Neutrophil (primary cell): ENCODE data around the gene TNFRSF11A.

Source experiments
- H3K27ac ChIP-seq: fragments of 200-600 bp; sonication (generic); 2 replicates; pipeline ENCODE4 v1.5.1; 2016; ENCODE audit warnings: mild to moderate bottlenecking, moderate library complexity
- H3K27me3 ChIP-seq: fragments of 200-600 bp; sonication (generic); 2 replicates; pipeline ENCODE4 v1.6.0; 2016; ENCODE audit warnings: mild to moderate bottlenecking
- H3K36me3 ChIP-seq: fragments of 200-600 bp; sonication (generic); 2 replicates; pipeline ENCODE4 v1.5.1; 2017
- H3K4me1 ChIP-seq, 2 experiments: fragments of 200-600 bp in 1 of 2; sonication (generic) in 1 of 2; 1 replicate in 1 of 2; 2 replicates in 1 of 2; pipeline versions ENCODE4 v1.5.1 to v1.6.1; 2013 to 2016; ENCODE audit warnings: low read depth in 1 of 2, low read length in 1 of 2, mild to moderate bottlenecking in 1 of 2, moderate library complexity in 1 of 2; ENCODE audit not compliant: control insufficient read depth in 1 of 2, insufficient read depth in 1 of 2
- H3K4me3 ChIP-seq, 2 experiments: fragments of 200-600 bp in 1 of 2; sonication (generic) in 1 of 2; 1 replicate in 1 of 2; 2 replicates in 1 of 2; pipeline ENCODE4 v1.5.1; 2013 to 2016; ENCODE audit warnings: low read depth in 1 of 2, low read length in 1 of 2, mild to moderate bottlenecking in 1 of 2, moderate library complexity in 1 of 2
- H3K9me3 ChIP-seq: fragments of 200-600 bp; sonication (generic); 2 replicates; pipeline ENCODE4 v1.5.1; 2016
- CTCF ChIP-seq: fragments of 200-600 bp; sonication (generic); IDR thresholded peaks from 2 replicates; pipeline ENCODE4 v1.5.1; 2016; ENCODE audit warnings: antibody characterized with exemption

Gene TNFRSF11A

GRCh38 chr18:62288665-62289008, 36.5 kb upstream of the TNFRSF11A start:
- no peaks in the 10 kb centered on the region for H3K27me3 ChIP-seq
- no peak overlapping the region for H3K4me3 ChIP-seq
- no peak for TF ChIP-seq CTCF
- peak overlapping the region; percentile 52 for H3K27ac ChIP-seq
- peaks cover 0 to 10% of the 10 kb centered on the region in 2 experiments for H3K4me1 ChIP-seq
- no peaks in the 10 kb centered on the region for H3K9me3 ChIP-seq
- peaks cover 40% of the 10 kb centered on the region for H3K36me3 ChIP-seq

- no peak for TF ChIP-seq CTCF
- Histone ChIP-seq H3K9me3 (no peaks in the 10 kb centered on the region), H3K27ac (peak overlapping the region; percentile 52), H3K36me3 (peaks cover 41% of the 10 kb centered on the region), H3K4me3 (no peak overlapping the region), H3K27me3 (no peaks in the 10 kb centered on the region), H3K4me1 (peaks cover 0 to 10% of the 10 kb centered on the region in 2 experiments)
Measured at GRCh38 chr18:62289047-62289446, 36.1 kb upstream of the TNFRSF11A start.

- TF ChIP-seq CTCF: no peak
- H3K36me3 ChIP-seq: peaks cover 48% of the 10 kb centered on the region
- no peak overlapping the region for H3K27ac ChIP-seq
- no peak overlapping the region for H3K4me3 ChIP-seq
- no peaks in the 10 kb centered on the region for H3K27me3 ChIP-seq
- peaks cover 0 to under 1% of the 10 kb centered on the region in 2 experiments for H3K4me1 ChIP-seq
- no peaks in the 10 kb centered on the region for H3K9me3 ChIP-seq
Measured at GRCh38 chr18:62294073-62294472, 31.0 kb upstream of the TNFRSF11A start.

- H3K36me3 ChIP-seq: peaks cover 80% of the 10 kb centered on the region
- TF ChIP-seq CTCF: no peak
Measured at GRCh38 chr18:62300359-62300963, 24.6 kb upstream of the TNFRSF11A start.

GRCh38 chr18:62301322-62301721, 23.8 kb upstream of the TNFRSF11A start:
- H3K27ac ChIP-seq: no peak overlapping the region
- H3K9me3 ChIP-seq: no peaks in the 10 kb centered on the region
- no peaks in the 10 kb centered on the region for H3K4me1 ChIP-seq
- no peak overlapping the region for H3K4me3 ChIP-seq
- no peaks in the 10 kb centered on the region for H3K27me3 ChIP-seq
- no peak for TF ChIP-seq CTCF
- H3K36me3 ChIP-seq: peaks cover 87% of the 10 kb centered on the region

More at GRCh38 chr18:62300359-62300963, 24.6 kb upstream of the TNFRSF11A start:
- H3K4me3 ChIP-seq: no peak overlapping the region
- H3K27ac ChIP-seq: no peak overlapping the region
- H3K4me1 ChIP-seq: no peaks in the 10 kb centered on the region
- no peaks in the 10 kb centered on the region for H3K9me3 ChIP-seq
- no peaks in the 10 kb centered on the region for H3K27me3 ChIP-seq
